A673 (cell line): ENCODE measurements around the gene TBC1D22A.

Source experiments
- EZH2 ChIP-seq: fragments of 200-600 bp; sonication (generic); IDR thresholded peaks from 2 replicates; pipeline ENCODE4 v1.6.1; 2017; ENCODE audit warnings: borderline replicate concordance, low read depth, mild to moderate bottlenecking, mixed read lengths, antibody characterized with exemption, low read length; ENCODE audit not compliant: poor library complexity, severe bottlenecking
- TF ChIP-seq, protein P1 (sequence below): fragments of 300-800, 200-600 bp; sonication (generic); conservative IDR thresholded peaks from 2 replicates; pipeline ENCODE4 v1.5.1; 2017; ENCODE audit warnings: low read depth, mild to moderate bottlenecking, antibody characterized with exemption, low read length, moderate library complexity, mixed read lengths

DNA sequence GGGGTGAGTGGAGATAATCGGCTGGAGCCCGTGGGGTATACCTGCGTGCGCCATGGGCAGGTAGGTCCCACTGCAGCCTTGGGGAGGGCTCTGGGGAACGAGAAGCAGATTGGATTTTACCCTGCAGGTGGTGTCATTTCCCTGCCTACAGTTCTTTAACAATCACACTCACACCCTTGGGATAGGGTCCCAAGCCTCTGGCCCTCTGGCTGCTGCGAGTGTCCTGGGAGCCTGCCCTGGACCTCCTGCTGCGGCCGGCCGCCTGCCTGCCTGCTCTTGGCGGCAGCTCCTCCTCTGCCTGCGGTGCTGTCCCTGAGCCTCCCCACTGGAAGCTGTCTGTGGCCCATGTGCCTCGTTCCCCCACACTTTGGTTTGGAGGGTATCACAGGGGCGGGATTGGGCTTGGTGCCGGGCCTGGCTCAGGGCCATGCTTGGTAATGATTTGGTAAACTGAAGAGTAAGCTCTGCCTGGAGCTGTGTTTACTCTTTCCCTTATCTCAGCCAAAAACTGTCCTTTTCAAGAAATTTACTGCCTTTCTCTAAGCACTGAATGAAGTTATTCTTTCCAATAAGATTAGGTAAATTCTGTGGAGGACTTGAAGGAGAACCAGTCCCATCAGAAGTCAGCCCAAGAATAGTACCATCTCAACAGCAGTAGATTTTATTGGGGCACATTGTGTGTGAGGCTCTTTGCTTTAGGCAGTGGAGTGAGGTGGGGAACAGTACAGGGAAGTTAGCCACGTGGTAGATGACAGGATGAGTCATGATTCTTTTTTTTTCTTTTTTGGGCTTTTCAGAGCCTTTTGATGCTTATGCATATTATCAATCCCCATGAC lies 53.7 kb downstream of the TBC1D22A start:
- TF ChIP-seq, protein P1, sequence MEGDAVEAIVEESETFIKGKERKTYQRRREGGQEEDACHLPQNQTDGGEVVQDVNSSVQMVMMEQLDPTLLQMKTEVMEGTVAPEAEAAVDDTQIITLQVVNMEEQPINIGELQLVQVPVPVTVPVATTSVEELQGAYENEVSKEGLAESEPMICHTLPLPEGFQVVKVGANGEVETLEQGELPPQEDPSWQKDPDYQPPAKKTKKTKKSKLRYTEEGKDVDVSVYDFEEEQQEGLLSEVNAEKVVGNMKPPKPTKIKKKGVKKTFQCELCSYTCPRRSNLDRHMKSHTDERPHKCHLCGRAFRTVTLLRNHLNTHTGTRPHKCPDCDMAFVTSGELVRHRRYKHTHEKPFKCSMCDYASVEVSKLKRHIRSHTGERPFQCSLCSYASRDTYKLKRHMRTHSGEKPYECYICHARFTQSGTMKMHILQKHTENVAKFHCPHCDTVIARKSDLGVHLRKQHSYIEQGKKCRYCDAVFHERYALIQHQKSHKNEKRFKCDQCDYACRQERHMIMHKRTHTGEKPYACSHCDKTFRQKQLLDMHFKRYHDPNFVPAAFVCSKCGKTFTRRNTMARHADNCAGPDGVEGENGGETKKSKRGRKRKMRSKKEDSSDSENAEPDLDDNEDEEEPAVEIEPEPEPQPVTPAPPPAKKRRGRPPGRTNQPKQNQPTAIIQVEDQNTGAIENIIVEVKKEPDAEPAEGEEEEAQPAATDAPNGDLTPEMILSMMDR = no peak
- TF ChIP-seq EZH2 = no peak
